ENCODE results near the gene ARFGEF2.

- TF ChIP-seq CTCF (IDR thresholded peaks at IDR 0.05) (no peak), TP53 (CRISPR knock-in tag; IDR thresholded peaks at IDR 0.05) (no peak), CREB1 (CRISPR knock-in tag; IDR thresholded peaks at IDR 0.05) (no peak), ATF3 (CRISPR knock-in tag; conservative IDR thresholded peaks at IDR 0.05) (no peak), TEAD1 (CRISPR knock-in tag; IDR thresholded peaks at IDR 0.05) (no peak), USF1 (CRISPR knock-in tag; IDR thresholded peaks at IDR 0.05) (no peak), ZNF121 (CRISPR knock-in tag; IDR thresholded peaks at IDR 0.05) (no peak)
Measured at GRCh38 chr20:48875914-48876240, 45.6 kb upstream of the ARFGEF2 start.

Measured in WTC11 (cell line).